RWPE2 (cell line): ENCODE data around the gene FGFR2.

ENCODE experiments used
- ATAC-seq: fragments of 200-7000 bp; cut with Tn5 transposase; 3 replicates; pipeline ENCODE4 v1.9.1; 2021; ENCODE audit warnings: low read depth
- DNase-seq: peaks from one replicate; pipeline ENCODE4 v3.0.0-alpha.2; 2020; ENCODE audit warnings: low spot score
- H3K27ac ChIP-seq: fragments of 450-650 bp; 2 replicates; pipeline ENCODE4 v1.5.1; 2017; ENCODE audit warnings: mild to moderate bottlenecking; ENCODE audit not compliant: poor library complexity, severe bottlenecking
- H3K27me3 ChIP-seq: fragments of 250-450 bp; sonication (Bioruptor Pico); 2 replicates; pipeline ENCODE4 v1.5.1; 2021; ENCODE audit warnings: mild to moderate bottlenecking, moderate library complexity; ENCODE audit not compliant: insufficient read depth, poor library complexity, severe bottlenecking
- H3K36me3 ChIP-seq: fragments of 250-450 bp; sonication (Bioruptor Pico); 2 replicates; pipeline ENCODE4 v1.5.1; 2020; ENCODE audit warnings: low read depth, mild to moderate bottlenecking, moderate library complexity
- H3K4me1 ChIP-seq: fragments of 250-450 bp; sonication (Bioruptor Pico); 2 replicates; pipeline ENCODE4 v1.5.1; 2021; ENCODE audit warnings: mild to moderate bottlenecking, moderate library complexity; ENCODE audit not compliant: insufficient read depth, poor library complexity, severe bottlenecking
- H3K4me3 ChIP-seq: fragments of 250-450 bp; sonication (Bioruptor Pico); 2 replicates; pipeline ENCODE4 v1.5.1; 2021; ENCODE audit warnings: mild to moderate bottlenecking, moderate library complexity; ENCODE audit not compliant: severe bottlenecking
- H3K9me3 ChIP-seq: fragments of 250-450 bp; sonication (Bioruptor Pico); 2 replicates; pipeline ENCODE4 v1.5.1; 2021; ENCODE audit warnings: mild to moderate bottlenecking, moderate library complexity; ENCODE audit not compliant: severe bottlenecking
- CTCF ChIP-seq: fragments of 450-650 bp; IDR thresholded peaks from one replicate; pipeline ENCODE4 v1.5.1; 2017; ENCODE audit warnings: mild to moderate bottlenecking, moderate library complexity; ENCODE audit not compliant: poor library complexity, severe bottlenecking

FGFR2 gene

GRCh38 chr10:121576139-121576538, 22.1 kb downstream of the FGFR2 start:
- Histone ChIP-seq H3K27ac (no peak overlapping the region), H3K27me3 (no peaks in the 10 kb centered on the region), H3K9me3 (no peaks in the 10 kb centered on the region), H3K36me3 (no peaks in the 10 kb centered on the region), H3K4me1 (peaks cover 11% of the 10 kb centered on the region), H3K4me3 (no peak overlapping the region)
- ATAC-seq (no peak), DNase-seq (no peak)
- no peak for TF ChIP-seq CTCF

DNA sequence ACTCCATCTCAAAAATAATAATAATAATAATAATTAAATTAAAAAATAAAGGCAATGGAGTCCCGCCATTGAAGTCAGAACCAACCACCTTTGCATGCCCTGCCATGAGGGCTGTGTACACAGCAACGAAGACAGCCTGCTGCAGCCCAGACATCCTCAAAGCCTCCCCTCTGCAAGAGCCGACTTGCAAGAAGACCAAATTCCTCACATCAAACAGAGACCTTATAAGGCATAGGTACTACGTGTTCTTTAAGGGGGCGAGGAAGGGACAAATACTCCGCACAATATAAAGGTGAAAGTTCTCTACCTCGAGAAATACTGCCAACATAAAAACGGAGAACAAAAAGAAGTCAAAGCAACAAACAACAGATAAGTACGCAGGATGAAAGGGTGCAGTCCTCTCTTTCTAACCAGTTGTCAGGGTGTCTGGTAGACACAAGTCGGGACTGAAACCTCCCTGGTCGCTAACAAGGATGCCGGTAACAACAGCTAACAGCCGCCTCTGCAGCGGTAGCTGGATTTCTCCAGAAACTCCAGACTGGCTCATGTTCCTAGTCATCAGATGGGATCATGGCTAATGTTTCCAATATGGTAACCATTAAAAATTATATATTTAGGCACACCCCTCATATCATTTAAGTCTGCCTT, 23.6 kb downstream of the FGFR2 start:
- Histone ChIP-seq H3K27ac (no peak overlapping the region), H3K36me3 (no peaks in the 10 kb centered on the region), H3K9me3 (no peaks in the 10 kb centered on the region), H3K27me3 (no peaks in the 10 kb centered on the region), H3K4me3 (no peak overlapping the region), H3K4me1 (peaks cover 11% of the 10 kb centered on the region)
- ATAC-seq (no peak), DNase-seq (no peak)
- TF ChIP-seq CTCF, result no peak

GRCh38 chr10:121573538-121573941, 24.7 kb downstream of the FGFR2 start:
- no peak overlapping the region for H3K27ac ChIP-seq
- no peak for TF ChIP-seq CTCF
- no peaks in the 10 kb centered on the region for H3K9me3 ChIP-seq
- no peak for ATAC-seq
- no peak overlapping the region for H3K4me3 ChIP-seq
- H3K27me3 ChIP-seq, result no peaks in the 10 kb centered on the region
- H3K36me3 ChIP-seq, result no peaks in the 10 kb centered on the region
- peaks cover 5% of the 10 kb centered on the region for H3K4me1 ChIP-seq
- DNase-seq, result no peak

DNA sequence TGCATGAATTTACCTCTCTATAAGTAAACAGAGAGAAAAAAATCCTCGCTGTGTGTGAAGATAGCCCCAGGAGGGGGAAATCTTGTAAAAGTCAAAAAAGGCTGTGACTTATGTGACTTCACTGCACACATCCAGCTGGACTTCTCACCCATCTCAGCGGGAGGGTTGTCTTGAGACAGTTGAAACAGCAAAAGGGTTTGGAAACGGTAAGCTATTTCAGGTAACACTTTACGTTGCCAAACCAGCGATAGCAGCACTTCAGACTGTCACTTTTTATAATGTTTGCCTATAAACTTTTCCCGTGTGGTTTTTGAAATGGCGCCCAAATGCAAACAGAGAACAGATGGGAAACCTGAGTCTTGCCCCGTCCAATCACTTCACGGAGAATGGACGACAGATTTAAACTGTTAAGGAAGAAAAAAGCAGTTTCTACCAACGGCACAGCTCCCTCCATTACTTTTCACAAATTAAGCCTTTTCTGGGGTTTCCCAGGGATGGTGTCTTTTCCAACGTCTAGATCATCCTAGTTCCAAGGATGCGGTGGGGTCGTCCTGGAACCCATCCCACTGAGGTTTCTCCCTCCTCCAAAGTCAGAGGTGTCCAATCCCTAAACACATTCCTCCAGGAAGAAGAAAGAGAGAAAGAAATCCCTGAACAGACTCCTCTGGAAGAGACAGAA, 25.2 kb downstream of the FGFR2 start:
- H3K36me3 ChIP-seq, result no peaks in the 10 kb centered on the region
- ATAC-seq (no peak), DNase-seq (no peak)
- no peak overlapping the region for H3K4me3 ChIP-seq
- no peak overlapping the region for H3K27ac ChIP-seq
- H3K4me1 ChIP-seq, result peaks cover 5% of the 10 kb centered on the region
- no peaks in the 10 kb centered on the region for H3K9me3 ChIP-seq
- TF ChIP-seq CTCF, result no peak
- no peaks in the 10 kb centered on the region for H3K27me3 ChIP-seq

DNA sequence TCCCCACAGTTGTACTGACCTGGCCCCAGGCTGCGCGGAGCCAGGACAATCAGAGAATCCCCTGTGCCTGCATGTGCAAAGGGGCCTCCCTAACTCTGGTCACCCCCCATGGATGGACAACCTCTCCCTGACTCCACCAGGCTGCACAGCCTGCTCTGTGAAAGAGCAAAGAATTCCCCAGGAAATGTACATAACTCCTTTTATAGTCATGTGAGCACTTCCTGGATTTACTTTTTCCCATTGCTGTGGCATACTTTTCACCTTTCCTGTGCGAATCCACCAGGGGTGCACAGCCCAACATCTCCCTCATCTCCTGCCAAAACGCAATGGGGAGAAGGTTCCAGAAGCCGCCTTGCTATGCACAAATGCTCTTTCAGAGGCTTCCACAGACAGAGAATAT, 27.9 kb downstream of the FGFR2 start:
- ATAC-seq (no peak; the same call in 2 of the 3 replicates), DNase-seq (no peak)
- H3K4me1 ChIP-seq, result peaks cover 5% of the 10 kb centered on the region
- no peak overlapping the region for H3K4me3 ChIP-seq
- H3K36me3 ChIP-seq, result no peaks in the 10 kb centered on the region
- H3K9me3 ChIP-seq, result no peaks in the 10 kb centered on the region
- no peak overlapping the region for H3K27ac ChIP-seq
- no peak for TF ChIP-seq CTCF
- H3K27me3 ChIP-seq, result no peaks in the 10 kb centered on the region
